Dermis microvascular lymphatic vessel endothelial cell (primary cell): ENCODE results near the gene RS1. TPM values are rescaled to one million over a fixed set of nuclear protein-coding genes. Genes with fewer than 3 reads are reported as not detected.

Experiments used
- DNase-seq, 2 donors: peaks; one replicate each; pipeline versions ENCODE4 v3.0.0 to v3.0.0-alpha.2; 2010; ENCODE audit warnings: low read depth in 2 of 2
- total RNA-seq: library from RNA; depleted of rRNA; stranded (reverse); fragments of >200 nt; gene quantifications from 2 replicates; pipeline ENCODE4 v1.2.1, GENCODE V29; 2014

The RS1 gene
- total RNA-seq: not detected in 2 replicates

DNA sequence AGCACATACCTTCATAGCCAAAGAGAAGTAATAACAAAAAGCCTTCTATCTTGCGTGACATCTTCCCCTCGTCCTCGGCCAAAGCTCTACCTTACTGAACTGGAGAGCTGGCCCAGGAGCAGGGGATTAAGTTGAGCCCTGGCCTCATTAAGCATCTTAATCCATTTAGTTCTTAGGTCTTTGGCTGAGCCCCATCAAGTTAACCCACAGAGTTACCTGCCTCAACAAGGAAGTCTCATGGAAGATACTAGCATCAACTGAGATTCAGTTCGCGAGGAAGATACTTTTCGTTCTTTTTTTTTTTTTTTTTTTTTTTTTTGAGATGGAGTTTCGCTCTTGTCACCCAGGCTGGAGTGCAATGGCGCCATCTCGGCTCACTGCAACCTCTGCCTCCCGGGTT, at the start of gene RS1:
Gene RS1 (minus strand): TSS at position 101 of the 400 bp plus-strand sequence. CDS start 40 bp downstream, at position 61.
- DNase-seq: no peak

DNA sequence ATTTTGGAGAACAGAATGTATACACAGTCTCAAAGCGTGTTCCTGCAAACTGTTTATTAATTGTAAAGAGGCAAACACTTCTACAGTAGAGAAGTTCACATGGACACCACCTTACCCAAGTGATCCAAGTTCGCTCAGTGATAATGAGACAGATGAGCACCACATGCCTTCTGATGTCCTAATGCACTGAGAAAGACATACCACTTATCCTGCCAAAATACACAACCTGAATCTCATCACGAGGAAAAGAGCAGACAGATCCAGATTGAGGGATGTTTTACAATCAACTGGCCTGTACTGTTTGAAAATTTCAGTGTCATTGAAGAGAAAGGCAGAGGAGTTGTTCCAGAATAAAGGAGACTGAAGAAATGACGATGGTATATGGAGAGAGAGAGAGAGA, 47.9 kb upstream of the RS1 start:
- no peak for DNase-seq

DNA sequence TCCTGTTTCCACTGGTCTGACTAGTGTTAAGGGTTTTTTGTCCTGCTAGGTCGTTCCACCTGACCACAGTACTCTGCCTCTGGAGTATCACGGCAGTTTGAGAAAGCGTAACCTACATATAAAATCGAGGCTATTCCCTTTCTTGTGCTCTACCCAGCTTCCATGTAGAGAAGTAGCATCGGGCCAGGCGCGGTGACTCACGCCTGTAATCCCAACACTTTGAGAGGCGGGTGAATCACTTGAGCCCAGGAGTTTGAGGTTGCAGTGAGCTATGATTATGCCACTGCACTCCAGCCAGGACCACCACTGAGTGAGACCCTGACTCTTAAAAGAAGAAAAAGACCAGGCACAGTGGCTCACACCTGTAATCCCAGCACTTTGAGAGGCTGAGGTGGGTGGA, 43.0 kb upstream of the RS1 start:
- DNase-seq: no peak

DNA sequence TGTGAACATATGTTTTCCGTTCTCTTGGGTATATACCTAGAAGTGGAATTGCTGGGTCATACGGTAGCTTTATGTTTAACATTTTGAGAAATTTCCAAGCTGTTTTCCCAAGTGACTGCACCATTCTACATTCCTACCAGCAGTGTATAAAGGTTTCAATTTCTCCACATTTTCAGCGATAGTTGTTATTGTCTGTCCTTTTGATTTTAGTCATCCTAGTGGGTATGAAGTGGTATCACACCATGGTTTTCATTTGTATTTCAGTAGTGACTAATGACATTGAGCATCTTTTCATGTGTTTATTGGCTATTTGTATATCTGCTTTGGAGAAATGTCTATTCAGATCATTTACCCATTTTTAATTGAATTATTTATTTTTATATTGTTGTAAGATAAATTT, 37.9 kb upstream of the RS1 start:
- no peak for DNase-seq

DNA sequence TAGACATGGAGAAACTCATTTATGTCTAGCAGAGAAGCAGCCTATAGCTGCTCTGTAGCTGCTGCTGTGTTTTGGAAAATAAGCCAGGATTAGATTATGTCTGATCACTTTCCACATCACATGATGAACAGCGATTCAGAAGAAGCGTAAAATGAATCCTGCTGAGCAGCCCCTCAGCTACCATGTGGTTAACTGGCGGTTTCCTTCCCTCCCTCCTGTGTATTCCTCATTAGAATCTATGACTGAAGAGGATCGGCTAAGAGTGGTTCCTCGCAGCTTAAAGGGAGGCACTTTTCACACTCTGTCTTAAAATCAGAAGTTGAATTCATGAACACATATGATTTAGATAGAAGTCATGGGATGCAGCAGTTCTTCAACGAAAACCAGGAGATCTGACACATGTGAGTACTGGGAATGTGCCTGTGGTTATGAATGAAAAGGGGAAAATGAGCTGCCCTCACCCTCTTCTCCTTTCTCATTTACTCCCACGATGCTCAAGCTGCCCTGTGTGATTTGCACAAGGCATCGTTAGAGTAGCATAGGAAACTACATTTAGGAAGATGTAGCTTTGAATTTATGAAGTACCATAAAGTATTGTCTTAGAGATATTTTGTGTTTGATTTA, 35.6 kb upstream of the RS1 start, which contains the start of gene PPEF1:
Gene PPEF1 (plus strand): TSS at position 220 of the 624 bp plus-strand sequence. CDS start 136 bp downstream, at position 356.
- no peak for DNase-seq

DNA sequence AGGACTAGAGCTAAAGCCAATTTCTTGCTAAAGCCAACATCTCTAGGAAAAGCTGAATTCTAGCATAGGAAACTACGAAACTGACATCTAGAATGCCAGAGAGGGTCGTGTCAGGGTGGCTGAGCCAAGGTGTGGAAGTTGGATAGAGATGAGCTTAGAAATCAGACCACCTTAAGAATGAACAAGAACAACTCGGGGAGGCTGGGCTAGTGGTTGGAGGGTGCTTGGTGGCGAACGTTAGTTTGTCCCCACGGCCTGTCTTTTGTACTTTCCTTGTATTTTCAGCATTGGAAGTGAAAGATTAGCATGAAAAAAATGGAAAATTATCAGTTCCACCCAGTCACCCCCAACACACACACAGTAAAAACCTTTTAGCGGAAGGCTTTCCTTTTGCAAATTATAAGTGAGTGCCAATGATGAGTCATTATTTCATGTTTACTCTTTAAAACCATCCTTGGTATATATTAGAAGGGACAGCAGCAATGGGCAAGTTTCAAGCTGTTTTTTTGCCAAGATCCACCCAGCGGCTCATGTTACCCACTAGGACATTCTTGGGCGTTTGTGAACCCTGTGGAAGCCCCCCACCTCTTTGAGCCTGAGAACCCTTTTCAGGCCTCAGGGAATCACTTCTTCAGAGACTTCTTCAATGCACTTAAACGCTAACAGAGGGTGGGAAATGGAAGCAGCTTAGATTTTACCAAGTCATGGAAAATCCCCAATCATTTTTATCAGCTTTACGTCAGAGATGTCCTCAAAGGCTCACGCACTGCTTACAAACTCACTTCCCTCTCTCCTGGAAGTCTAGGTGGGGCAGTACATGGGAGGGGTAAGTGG, 30.7 kb upstream of the RS1 start:
- peak in 1 of 2 donors; percentile 51 for DNase-seq

DNA sequence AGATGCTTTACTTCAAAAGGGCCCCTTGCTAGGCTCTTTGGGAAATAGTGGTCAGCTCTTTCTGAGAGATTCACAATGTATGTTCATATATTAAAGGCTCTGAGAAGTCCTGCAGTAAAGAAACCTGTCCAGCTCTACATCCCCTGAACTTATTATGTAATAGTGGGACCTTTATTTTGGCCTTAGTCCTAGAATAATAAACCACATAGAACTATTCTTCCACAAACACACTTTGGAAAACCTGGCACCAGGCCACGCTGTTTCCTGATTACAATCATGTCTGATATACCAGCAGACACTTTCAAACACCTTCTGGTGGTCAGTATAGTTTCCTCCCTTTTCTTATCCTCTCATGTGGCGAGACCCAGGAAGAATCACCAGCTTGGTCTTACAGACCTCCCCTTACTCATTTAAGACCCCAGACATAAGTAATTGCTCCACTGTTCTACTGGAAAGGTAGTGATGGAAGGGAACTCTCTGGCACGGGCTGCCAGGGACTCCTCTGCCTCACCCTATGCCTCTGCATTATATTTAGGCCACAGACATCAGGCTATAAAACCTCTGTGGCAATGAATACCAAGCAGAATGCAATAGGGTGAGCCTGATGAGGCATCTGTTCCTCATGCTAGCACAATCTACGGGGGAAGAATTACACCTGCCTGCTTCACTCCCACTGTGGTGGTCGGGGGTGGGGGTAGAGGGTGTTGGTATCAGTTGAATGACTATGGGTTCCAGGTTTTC, 29.9 kb upstream of the RS1 start:
- DNase-seq: peak; percentile 81 to 88

DNA sequence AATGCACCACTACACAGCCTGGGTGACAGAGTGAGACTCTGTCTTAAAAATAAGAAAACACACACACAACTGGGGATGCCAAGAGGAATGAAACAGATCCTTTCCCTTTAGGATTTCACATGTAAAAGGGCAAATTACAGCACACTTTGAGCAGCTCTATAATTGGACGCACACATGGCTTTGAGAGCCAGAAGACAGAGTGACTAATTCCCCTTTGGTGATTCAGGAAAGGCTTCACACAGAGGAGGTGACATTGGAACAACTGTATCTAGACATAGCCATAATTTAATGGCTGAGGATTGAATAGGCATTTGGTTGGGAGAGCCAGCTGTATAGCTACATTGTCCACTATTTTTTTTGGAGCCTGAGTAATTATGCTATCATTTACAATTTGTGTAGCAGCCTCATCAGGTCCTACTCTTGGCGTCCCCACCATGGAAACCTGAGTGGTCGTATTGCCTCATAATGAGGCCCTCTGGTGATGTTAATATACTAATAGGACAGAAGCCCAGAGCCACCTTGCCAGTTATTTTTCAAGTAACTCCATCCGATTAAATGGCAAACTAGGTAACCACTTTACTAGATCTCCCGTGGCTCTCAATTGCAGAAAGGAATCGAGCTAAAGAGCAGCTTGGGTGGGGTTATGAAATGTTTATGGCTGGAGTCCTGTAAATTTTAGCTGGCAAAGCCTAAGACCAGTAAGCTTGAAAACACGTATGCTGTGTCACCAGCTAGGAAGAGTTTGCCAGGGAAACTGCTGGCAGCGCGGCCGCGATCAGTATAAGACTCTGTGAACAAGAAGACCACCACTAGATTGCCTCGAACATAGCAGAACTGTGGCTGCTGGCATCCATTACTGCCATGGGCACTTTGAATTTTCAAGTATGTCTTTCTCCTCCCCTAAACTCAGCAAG, 27.1 kb upstream of the RS1 start:
- DNase-seq: no peak

DNA sequence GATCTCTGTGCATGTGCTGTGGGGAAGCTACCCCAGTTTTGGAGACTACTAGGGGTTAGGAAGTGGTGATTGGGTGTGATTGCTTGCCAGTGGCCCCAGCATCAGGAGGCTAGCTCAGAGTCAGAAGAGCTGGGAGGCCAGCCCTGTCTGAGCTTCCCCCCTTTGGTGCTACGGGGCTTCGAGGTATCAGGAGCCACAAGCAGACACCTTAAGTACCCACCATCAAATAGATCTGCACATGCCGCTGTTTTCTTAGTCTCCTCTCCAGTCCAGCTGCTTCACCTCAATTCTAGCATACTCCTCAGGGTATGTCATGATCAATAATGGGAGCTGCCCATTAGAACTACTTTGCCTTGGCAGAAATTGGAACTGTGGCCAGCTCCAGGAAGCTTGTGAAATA, 24.7 kb upstream of the RS1 start:
- DNase-seq: no peak

DNA sequence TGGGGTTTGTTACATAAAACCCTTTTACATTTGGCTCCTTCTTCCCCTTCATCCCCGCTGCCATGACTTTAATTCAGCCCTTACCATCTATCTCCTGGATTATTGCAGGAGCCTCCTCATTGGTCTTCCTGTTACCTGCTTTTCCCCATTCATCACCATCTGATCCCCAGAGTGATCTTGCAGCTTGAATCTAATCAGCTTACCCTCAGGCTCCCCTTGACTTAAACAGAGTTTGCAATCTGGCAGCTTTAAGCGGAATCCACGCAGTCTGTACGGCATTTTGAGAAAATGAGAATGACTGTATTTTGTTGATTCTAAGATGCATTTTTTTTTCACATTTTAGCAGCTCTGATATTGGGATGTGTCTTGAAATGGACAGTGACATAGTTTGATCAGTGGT, 20.6 kb upstream of the RS1 start:
- DNase-seq: no peak

DNA sequence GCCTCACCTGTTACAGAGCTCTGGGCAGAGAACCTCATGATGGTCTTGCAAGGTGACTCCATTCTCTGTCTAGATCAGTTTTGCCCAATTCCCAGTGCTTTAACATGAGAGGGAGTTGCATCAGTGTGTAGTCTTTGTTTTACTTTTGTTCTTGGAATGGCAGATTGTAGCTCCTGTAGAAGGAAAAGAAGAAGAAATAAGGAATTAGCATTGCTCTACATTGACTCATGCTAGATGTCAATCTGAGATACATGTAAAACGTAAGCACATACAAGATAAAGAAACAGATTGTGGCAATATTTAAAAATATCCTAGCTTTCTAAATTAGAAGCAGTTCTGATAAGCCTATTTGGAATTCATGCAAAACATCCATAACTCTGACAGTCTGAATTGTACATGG, 19.5 kb upstream of the RS1 start:
- DNase-seq: no peak

DNA sequence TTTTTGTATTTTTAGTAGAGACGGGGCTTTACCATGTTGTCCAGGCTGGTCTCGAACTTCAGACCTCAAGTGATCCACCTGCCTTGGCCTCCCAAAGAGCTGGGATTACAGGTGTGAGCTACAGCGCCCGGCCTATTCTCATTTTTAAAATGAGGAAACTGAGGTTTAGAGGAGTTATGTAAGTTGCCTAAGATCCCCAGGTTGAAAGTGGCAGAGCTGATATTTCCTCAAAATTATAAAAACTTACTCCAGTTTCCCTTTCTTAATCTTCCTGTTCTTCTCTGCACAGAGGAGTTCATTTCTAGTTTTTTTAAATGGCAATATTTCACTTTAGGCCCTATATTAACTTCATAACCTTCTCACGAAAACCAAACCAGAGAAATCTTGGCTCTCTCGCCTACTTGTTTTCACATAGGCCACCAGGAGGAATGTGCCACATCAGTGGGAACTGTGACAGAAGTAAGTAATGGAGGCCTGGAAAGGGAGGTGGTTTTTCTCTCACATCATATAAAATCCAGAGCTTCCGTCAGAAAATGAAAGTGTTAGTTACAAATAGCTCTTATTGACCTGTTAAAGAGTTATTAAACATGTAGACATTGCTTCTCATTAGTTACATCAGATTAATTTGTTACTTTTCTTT, 16.1 kb upstream of the RS1 start:
- DNase-seq: no peak

DNA sequence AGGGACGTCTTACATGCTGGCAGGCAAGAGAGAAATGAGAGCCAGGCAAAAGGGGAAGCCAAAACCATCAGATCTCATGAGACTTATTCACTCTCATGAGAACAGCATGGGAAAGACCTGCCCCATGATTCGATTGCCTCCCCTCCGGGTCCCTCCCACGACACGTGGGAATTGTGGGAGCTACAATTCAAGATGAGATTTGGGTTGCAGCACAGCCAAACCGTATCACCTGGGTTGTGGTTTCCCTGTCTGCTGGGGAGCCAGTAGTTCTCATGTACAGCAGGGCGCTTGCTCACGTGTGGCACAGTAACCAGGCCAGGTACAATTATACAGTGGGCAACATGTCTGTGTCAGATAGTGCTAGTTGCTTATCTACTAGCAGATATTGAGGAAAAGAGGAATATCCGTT, 11.1 kb upstream of the RS1 start:
- DNase-seq: no peak

DNA sequence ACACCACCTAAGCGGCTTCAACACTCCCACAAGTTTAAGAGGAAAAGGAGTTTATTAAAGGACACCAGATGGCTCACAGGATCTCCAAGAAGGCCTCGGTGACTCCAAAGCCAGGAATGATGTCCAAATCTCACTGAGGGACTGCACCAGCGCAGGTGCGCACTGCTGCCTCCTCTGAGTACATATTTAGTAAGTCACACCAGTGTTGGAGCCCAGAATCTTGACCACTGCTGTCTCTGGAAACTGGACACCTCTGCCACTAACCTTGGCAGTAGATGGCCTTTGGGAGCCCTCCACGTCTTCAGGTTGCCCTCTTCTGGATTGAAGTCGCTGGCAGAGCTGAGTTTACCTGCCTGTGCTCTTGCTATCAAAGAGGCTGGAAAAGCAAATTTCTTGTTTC, 10.1 kb upstream of the RS1 start:
- no peak for DNase-seq

DNA sequence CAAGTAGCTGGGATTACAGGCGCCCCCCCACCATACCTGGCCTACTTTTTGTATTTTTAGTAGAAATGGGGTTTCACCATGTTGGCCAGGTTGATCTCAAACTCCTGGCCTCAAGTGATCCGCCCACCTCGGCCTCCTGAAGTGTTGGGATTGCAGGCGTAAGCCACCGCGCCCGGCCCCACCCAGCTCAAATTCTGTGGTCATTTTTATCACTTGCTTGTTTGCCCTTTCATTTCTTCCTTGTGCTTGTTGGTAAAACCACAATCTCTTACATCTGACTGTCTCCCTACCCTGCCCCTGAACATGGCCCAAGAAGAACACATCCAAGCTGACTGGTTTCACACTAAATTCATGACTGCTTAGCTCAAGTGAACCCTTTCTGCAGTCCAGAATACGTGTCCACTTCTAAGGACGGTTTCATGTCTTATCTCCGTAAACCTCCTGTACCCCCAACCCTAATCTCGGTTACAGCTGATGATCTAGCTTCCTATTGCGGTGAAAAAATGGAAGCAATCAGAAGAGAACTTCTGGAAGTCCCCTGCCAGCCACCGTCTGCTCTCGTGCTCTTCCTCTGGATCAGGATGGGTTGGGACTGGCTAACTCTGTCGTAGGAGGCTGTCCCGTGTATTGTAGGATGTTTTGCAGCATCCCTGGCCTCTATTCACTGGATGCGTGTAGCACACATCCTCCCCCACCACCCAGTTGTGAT, 5.4 kb upstream of the RS1 start:
- no peak for DNase-seq

DNA sequence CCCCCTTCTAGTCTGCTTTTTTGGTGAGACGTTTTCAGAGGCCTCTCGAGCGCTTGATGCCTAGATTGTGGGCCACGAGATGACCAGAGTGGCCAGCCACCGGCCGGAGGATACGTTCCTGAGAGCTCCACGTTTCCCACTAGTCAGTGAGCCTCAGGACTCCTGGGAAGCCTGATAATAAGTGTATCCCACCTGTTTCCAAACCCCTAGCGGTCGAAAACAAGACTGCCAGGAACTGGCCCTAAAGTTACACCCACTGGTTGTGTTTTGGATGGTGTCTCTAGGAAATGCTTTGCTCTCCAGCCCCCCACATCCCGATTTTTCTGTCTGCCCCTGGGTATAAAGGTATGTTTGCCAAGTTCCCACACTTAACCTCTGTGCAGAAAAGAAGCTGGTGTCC, 4.6 kb upstream of the RS1 start:
- DNase-seq: peak in 1 of 2 donors; percentile 29

DNA sequence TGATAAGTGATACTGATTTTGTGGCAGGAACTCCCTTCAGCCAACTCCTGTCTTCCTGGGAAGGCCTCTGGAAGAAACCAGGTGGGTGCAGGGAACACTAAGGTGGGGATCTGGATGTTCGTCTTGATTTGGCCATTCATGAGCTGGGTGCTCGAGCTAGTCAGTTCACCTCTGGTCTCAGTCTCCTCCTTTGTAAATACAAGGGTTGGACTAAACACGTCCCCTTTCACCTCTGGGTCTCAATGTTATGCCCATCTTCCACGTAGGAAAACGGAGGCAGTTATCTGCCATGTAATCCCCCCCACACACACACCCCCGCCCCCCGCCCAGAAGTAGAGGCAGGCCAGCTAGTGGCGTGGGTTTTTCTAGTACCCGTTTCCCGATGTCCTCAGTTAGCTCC, 4.1 kb upstream of the RS1 start:
- no peak for DNase-seq

DNA sequence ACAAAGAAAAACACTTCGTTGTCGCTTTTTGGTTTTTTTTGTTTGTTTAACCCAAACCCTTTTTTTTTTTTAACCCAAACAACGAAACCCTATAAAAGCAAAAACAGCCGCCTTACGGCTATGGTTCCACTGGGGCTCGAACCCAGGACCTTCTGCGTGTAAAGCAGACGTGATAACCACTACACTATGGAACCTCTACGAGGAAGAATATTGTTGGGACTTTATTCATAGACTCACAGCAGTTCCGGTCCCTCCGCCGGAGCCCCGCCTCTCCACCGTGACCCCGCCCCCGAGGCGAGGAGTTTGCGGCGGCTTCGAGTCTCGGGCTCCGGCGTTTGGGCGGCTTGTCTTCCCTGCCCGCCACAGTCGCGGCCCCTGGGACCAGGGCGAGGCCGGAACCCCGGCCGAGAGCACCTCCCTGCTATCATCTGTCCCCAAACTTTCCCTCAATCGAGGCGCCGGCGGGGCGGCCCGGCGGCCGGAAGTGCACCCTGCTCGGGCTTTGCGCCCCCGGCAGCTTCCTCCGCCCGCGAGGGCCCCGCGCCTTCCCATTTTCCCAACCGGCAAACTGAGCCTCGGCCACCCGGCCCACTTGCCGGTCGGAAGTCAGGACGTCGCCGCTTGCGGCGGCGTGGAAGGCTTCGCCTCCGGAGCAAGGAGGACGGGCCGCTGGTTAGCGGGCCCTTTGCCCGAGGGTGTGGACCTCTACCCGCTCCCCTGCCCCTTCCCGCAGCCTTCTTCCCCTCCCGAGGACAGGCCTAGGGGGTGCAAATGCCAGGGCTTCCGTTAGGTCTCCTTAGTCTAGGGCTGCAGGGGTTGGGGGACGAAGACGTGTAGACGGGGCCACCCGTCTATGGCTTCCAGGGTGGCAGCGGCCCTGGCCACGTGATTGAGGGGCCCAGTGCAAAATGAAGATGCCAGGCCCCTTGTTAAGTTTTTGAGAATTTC, 3.2 kb upstream of the RS1 start:
- peak; percentile 58 to 68 for DNase-seq

DNA sequence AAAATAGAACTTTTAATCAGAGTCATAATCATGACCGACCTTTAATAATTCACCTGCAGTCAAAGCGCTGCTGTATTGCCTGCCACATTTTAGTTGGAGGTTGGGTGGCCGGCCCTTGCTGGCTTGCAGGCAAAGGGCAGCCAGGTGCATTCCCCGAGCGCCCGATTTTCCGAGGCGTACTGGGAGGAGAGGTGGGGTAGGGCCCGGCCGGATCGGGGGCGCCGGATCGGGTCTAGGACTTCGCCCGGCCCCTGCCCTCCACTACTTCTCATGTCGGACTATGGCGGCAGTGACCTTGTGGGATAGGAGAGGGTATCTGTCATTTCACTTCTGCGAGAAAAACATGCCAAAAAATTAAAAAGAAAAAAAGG, 2.5 kb upstream of the RS1 start:
- no peak for DNase-seq
